ENCODE measurements around the gene ARID5A.

The ARID5A gene

DNA sequence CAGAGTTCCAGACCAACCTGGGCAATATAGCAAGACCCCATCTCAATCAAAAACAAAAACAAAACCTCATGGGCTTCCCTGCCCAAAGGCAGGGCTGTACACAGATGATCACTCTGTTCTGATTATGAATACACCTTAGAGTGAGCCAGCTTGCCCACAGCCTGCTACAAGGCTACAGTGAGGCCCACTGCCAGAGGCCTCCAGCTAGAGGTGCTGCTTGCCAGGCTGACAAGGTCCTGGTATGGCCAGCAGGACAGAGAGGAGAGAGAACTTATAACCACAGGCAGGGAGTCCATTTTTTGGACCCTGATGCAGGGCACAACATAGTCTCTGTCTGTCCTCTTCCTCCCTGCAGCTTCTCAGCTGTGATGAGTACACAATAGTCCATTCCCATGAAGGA, 60.0 kb downstream of the ARID5A start:
- TF ChIP-seq, protein P1, sequence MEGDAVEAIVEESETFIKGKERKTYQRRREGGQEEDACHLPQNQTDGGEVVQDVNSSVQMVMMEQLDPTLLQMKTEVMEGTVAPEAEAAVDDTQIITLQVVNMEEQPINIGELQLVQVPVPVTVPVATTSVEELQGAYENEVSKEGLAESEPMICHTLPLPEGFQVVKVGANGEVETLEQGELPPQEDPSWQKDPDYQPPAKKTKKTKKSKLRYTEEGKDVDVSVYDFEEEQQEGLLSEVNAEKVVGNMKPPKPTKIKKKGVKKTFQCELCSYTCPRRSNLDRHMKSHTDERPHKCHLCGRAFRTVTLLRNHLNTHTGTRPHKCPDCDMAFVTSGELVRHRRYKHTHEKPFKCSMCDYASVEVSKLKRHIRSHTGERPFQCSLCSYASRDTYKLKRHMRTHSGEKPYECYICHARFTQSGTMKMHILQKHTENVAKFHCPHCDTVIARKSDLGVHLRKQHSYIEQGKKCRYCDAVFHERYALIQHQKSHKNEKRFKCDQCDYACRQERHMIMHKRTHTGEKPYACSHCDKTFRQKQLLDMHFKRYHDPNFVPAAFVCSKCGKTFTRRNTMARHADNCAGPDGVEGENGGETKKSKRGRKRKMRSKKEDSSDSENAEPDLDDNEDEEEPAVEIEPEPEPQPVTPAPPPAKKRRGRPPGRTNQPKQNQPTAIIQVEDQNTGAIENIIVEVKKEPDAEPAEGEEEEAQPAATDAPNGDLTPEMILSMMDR (IDR thresholded peaks at IDR 0.05; ENCODE audit: low read depth, low read length), result no peak
- H3K4me3 ChIP-seq (ENCODE audit: low read depth, low read length), result no peak overlapping the region

DNA sequence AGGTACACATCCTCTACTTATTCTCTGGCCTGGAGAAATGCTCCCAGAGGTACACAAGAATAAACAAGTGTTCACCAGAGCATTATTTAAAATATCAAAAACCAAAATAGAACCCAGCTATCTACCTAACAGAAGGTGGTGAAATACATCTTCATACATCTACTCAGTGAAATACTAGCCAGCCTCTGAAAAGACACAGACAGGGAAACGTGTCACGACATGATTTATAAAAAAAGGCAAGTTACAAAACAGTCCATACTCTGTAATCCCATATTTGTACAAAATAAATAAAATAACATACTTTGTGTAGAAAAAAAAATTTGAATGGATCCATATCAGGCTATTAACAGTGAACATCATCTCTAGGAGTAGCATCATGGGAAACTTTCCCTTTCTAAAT, 63.4 kb downstream of the ARID5A start:
- H3K4me3 ChIP-seq (ENCODE audit: low read depth, low read length), result no peak overlapping the region
- TF ChIP-seq, protein P1 (IDR thresholded peaks at IDR 0.05; ENCODE audit: low read depth, low read length), result no peak

DNA sequence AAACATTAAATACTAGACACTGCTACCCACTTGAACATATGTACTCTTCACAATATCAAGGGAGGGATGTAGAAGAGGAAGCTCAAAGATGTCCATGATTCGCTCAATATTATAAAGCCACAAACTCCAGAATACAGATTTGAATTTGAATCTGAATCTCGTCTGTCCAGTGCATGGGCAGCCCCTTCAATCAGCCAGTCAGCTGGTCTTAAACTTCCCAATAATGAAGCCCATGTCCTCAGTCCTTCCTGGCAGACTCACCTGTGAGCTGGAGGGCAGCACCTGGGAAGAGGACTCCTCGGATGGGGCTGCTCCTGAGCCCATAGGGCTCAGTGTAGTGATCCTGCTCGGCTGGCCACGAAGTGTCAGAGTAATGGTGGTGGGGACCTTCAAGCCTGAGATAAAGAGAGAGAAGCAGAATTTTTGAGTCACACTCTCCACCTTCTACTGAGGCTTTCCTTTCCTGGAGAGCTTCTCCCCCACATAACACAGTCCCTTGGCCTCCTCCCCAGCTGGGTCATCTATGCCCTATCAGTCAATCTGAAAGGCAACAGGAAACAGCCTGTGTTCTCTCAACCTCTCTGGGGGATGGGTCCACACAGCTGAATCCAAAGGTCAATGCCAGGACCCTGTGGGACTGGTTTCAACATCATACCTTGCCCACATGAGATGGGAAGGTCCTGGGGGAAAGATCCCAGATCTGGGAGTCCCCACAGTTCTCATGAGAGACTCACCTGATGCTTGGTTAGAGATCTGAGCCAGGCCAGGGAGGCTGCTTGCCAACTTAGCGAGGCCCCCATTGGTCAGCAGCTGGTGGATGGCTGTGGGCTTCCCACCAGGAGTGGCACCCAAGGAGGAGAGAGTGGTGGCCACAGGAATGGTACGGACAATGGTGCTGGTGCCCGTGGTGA, 65.1 kb downstream of the ARID5A start:
- TF ChIP-seq, protein P1 (IDR thresholded peaks at IDR 0.05; ENCODE audit: low read depth, low read length), result no peak
- H3K4me3 ChIP-seq (ENCODE audit: low read depth, low read length), result no peak overlapping the region
